Dendritic cell treated with granulocyte-macrophage colony-stimulating factor and Interleukin-4, amounts not matched to agents 40 ng/mL and 50 ng/mL, for 4 days (primary cell): ENCODE results near the gene CCL18.
"Not testable (repeated sequence)": the region's sequence is repeated elsewhere in the genome, so short reads cannot be mapped to it uniquely, and the experiment has no call there.

Experiments used
- H3K27ac Mint-ChIP-seq: one replicate; pipeline ENCODE4 v1.8.0; 2022; ENCODE audit warnings: mild to moderate bottlenecking, mixed read lengths
- H3K27me3 Mint-ChIP-seq: one replicate; pipeline ENCODE4 v1.8.0; 2022; ENCODE audit warnings: mild to moderate bottlenecking, mixed read lengths
- H3K36me3 Mint-ChIP-seq: one replicate; pipeline ENCODE4 v1.8.0; 2022; ENCODE audit warnings: low read depth, mixed read lengths
- H3K4me1 Mint-ChIP-seq: one replicate; pipeline ENCODE4 v1.8.0; 2022; ENCODE audit warnings: low read depth, mixed read lengths
- H3K4me3 Mint-ChIP-seq: one replicate; pipeline ENCODE4 v1.8.0; 2022; ENCODE audit warnings: mild to moderate bottlenecking, moderate library complexity, mixed read lengths
- H3K9me3 Mint-ChIP-seq: one replicate; pipeline ENCODE4 v1.8.0; 2022; ENCODE audit warnings: mixed read lengths
- intact Hi-C: fragments of 100-400 bp; cut with micrococcal nuclease; formaldehyde crosslinking; loops from one replicate; pipeline ENCODE4 v1.15.0; 2022

Gene CCL18

DNA sequence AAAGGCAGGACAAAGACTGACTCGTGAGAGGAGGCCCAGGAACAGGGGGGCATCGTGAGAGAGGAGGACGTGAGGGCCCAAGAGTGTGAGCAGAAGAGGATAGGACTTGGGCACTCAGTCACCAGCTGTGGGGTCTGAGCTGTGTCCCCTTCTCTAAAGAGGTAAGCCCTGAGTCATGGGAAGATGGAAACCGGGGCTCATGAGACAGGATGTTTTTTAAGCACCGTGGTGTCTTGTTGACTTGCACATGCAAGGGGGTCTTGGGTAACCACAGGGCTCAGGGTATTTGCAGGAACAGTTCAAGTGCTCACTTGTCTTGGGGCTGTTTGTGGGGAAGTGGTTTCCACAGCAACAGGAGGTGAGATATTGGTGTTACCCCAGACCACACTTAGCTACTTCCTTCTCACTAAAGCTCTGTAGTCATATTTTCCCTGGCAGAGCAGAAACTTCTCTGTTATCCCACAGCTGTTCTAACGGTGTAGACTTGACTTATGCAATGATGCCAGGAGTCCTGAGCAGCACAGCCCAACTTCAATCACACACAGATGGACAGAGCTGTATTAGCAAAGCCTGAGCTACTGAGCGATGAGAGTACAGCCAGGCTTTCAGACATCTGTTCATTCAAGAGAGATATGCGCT lies 18.5 kb downstream of the CCL18 start:
- peaks cover 49% of the 10 kb centered on the region for H3K4me1 Mint-ChIP-seq
- H3K4me3 Mint-ChIP-seq = peak overlapping the region; percentile 55
- H3K36me3 Mint-ChIP-seq = peaks cover 78% of the 10 kb centered on the region
- intact Hi-C loops, H3K9me3 Mint-ChIP-seq, H3K27me3 Mint-ChIP-seq: not testable (repeated sequence)
- peak overlapping the region; percentile 87 for H3K27ac Mint-ChIP-seq

DNA sequence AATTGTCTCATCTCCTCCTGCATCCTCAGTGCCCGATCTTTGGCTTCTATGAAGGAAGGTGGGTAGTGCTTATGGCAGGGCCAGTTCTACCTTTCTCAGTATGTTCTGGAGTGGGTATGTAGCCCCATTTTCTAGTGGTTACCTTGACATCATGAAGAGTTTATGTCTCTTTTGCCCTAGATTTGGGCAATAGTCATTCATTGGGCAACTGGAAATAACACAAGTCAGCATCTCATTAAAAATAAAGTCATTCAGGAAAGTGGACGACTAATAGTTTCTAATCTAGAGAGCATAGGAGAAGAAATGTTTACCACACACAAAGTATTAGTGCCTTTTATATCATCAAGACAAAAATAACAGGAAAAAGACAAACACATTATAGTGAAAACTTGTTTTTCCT lies 19.6 kb downstream of the CCL18 start:
- intact Hi-C loops, H3K27me3 Mint-ChIP-seq, H3K4me3 Mint-ChIP-seq, H3K9me3 Mint-ChIP-seq: not testable (repeated sequence)
- Mint-ChIP-seq H3K4me1 (peaks cover 58% of the 10 kb centered on the region), H3K36me3 (peaks cover 80% of the 10 kb centered on the region), H3K27ac (peak overlapping the region; percentile 59)

DNA sequence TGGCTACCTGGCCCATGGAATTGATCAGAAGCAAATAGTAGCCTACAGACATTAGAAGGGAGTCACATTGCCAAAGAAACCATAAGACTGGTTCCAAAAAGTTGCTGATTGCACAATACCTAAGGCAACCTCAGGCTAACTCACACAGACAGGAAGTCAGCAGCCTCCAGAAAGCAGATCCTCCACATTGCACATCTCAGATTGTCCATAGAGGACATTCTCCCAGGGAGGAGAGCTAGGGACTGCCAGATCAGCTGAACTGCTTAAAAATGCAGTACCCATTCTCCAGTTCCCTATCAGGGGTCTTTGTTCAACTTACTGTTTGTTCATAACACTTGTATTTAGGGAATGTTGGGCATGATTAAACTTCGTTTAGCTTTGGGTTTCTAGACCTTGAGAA lies 21.7 kb downstream of the CCL18 start:
- Mint-ChIP-seq H3K4me1 (peaks cover 76% of the 10 kb centered on the region), H3K27me3 (no peaks in the 10 kb centered on the region), H3K4me3 (no peak overlapping the region), H3K36me3 (peaks cover 87% of the 10 kb centered on the region), H3K27ac (peak overlapping the region; percentile 72), H3K9me3 (no peaks in the 10 kb centered on the region)
- intact Hi-C loops = no loop called here

DNA sequence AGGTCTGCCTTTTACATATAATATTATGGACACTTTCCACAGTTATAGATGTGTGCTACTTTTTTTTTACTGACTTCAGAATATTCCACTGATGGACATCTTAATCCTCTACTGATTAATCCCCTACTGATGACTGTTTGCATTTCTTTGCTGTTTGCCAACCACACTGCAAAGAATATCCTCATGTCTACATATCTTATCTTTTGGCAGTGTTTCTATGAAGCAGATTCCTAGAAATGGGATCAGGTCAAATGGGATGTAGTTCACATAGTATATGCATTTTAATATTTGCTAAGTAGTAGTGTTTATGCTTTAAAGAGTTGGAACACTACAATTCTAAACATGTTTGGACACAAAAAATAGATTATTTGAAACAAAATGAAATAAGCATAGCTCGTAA lies 22.7 kb downstream of the CCL18 start:
- Mint-ChIP-seq H3K27ac (no peak overlapping the region), H3K9me3 (no peaks in the 10 kb centered on the region), H3K27me3 (no peaks in the 10 kb centered on the region), H3K36me3 (peaks cover 82% of the 10 kb centered on the region), H3K4me3 (no peak overlapping the region), H3K4me1 (peaks cover 72% of the 10 kb centered on the region)
- intact Hi-C loops = no loop called here

DNA sequence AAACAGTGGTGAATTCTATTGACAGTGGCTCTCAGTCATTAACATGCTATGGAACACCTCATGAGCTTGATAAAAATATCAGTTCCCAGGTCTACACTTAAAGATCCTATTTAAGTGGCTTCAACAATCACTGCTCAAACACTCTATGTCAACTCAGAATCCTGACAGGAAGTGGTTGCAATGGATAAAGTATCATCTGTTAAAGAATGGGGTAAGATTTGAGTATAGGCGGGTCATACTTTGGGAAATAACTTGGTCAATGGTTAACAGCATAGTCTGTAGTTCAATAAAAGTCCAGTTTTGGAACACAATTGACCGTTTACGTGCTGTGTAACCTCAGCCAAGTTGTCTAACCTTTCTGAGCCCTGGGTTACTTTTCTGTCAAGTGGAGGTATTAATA lies 23.4 kb downstream of the CCL18 start:
- intact Hi-C loops, H3K27me3 Mint-ChIP-seq, H3K4me3 Mint-ChIP-seq, H3K27ac Mint-ChIP-seq, H3K9me3 Mint-ChIP-seq: not testable (repeated sequence)
- peaks cover 67% of the 10 kb centered on the region for H3K4me1 Mint-ChIP-seq
- peaks cover 78% of the 10 kb centered on the region for H3K36me3 Mint-ChIP-seq

DNA sequence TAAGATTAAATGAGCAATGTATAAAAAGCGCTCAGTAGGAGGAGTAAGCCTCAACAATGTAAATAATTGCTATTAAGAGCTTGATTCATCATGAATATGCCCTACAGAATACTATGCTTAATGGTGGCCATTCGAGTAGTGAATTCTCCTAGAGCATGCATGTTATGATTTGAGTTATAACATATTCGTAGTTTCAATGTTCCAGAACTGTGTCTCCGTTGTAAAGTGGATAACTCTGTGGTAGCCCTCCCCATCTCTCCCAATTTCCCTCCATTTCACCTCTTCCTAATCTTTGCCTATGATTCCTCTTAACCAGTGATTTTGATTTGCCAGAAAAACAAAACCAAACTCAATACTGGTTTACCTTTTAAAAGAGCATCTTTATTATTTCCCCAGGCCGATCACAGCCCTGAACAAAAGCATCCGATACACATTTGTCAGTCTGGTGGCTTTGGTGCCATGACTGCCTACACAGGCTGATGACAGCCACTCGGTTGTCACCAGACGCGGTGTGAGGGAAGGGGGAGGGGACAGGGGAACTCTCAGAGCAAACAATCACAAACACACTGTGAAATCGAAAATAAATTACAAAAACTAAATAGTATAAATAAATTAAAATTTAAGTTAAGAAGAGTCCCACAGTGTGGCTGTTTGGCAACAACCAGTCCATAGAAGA lies 24.0 kb downstream of the CCL18 start:
- peaks cover 62% of the 10 kb centered on the region for H3K4me1 Mint-ChIP-seq
- H3K4me3 Mint-ChIP-seq = peak overlapping the region; percentile 71
- H3K27me3 Mint-ChIP-seq, intact Hi-C loops, H3K9me3 Mint-ChIP-seq: not testable (repeated sequence)
- H3K36me3 Mint-ChIP-seq = peaks cover 74% of the 10 kb centered on the region
- H3K27ac Mint-ChIP-seq = peak overlapping the region; percentile 92

DNA sequence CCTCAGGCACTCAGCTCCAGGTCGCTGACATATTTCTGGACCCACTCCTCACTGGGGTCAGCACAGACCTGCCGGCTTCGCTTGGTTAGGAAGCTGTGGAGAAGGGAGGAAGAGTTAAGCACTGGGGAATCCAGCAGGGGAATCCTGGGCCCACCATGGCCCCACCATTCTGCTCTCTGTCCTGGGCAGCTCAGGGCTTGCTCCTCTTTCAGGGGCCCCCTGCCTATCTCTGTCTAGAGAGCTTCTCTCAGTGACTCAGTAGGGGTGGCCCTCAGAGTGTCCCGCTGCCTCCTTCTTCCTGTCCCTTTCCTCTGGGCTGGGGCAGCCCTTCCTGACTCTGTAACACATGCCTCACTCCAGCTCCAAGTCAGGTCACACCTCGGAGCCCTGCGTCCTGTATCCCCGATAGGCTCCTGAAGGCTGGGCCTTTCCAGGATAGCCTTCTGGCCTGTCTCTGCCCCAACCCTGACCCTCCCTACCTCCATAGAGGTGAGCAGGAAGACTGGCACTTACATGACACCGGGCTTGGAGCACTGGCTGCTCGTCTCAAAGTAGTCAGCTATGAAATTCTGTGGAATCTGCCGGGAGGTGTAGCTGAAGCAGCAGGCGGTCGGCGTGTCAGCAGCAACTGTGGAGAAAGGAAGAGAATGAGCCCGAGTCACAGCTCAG lies 24.7 kb downstream of the CCL18 start:
- H3K27me3 Mint-ChIP-seq = no peaks in the 10 kb centered on the region
- H3K4me3 Mint-ChIP-seq = peak overlapping the region; percentile 71
- H3K4me1 Mint-ChIP-seq = peaks cover 57% of the 10 kb centered on the region
- H3K9me3 Mint-ChIP-seq = no peaks in the 10 kb centered on the region
- peak overlapping the region; percentile 92 for H3K27ac Mint-ChIP-seq
- intact Hi-C loops = no loop called here
- H3K36me3 Mint-ChIP-seq = peaks cover 74% of the 10 kb centered on the region

DNA sequence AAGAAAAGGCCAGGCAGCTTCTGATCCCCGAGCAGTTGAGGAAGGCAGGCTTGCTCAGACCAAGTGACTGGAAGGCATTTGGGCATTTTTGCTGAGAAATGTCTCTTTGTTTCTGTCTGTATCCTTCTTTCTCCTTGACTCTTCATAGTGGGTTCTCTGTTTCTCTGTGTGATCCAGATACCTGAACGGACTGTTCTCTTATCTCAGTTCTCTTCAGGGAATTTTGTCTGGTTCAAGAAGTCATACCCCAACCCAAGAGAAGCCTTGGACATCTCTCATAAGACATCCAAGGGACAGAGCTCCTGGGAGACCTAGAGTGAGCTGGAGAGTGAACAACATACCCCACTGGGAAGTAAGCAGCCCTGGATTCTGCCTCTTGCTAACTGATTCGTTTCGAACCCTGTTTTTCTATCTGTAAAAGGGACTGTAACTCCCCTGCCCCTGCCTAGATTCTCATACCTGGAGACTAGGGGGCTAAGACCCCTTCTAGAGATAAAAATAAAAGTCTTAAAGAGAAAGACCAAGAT lies 25.3 kb downstream of the CCL18 start:
- peak overlapping the region; percentile 71 for H3K4me3 Mint-ChIP-seq
- H3K9me3 Mint-ChIP-seq = no peaks in the 10 kb centered on the region
- intact Hi-C loops = no loop called here
- peak overlapping the region; percentile 92 for H3K27ac Mint-ChIP-seq
- peaks cover 51% of the 10 kb centered on the region for H3K4me1 Mint-ChIP-seq
- peaks cover 70% of the 10 kb centered on the region for H3K36me3 Mint-ChIP-seq
- no peaks in the 10 kb centered on the region for H3K27me3 Mint-ChIP-seq

DNA sequence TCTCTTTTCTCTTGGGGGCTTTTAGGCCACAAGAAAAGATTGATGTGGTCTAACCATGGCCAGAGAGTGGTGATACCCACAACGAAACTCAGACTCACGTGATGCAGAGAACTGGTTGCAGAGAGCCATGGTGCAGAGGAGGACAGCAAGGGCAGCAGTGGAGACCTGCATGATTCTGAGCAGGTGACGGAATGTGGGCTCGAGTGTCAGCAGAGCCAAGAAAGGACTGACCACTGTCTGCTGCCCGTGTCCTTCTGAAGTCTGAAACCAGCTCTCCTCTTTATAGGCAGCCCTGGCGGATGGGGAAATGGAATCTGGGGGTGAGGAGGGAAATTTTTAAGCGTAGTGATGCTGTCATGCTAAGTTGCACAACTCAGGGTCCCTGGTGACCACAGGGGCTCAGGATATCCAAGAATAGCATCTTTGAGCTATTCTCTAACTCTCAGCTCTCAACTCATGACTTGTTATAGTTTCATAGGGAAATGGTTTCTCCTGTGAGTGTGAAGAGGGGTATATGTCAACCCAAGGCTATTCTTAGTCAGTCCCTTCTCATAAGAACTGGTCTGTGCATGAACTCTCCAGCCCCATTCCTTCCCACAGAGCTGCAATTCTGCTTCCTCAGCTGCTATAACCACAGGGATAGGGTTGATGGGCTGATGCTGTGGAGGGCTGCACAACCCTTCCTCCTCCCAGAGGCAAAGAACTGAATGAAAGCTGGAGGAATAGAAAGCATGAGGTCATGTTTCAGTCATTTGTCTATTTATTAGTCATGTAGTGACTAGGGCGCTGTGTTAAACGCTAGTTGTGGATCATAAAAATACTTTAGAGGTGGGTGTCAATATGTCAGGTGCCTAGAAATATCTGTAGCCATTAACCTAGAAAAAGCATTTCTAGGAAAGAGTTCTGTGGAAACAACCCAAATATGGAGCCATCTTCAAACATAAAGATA lies 26.1 kb downstream of the CCL18 start, which contains the start of gene CCL3:
Gene CCL3, minus strand, starts transcription at position 256 of the 949 bp plus-strand sequence. Its CDS starts 85 bp downstream, at position 171.
- peaks cover 45% of the 10 kb centered on the region for H3K4me1 Mint-ChIP-seq
- H3K9me3 Mint-ChIP-seq = no peaks in the 10 kb centered on the region
- intact Hi-C loops = no loop called here
- no peaks in the 10 kb centered on the region for H3K27me3 Mint-ChIP-seq
- H3K36me3 Mint-ChIP-seq = peaks cover 62% of the 10 kb centered on the region
- peak within 1 kb of the TSS; percentile 92 for H3K27ac Mint-ChIP-seq
- H3K4me3 Mint-ChIP-seq = peak within 1 kb of the TSS; percentile 71

DNA sequence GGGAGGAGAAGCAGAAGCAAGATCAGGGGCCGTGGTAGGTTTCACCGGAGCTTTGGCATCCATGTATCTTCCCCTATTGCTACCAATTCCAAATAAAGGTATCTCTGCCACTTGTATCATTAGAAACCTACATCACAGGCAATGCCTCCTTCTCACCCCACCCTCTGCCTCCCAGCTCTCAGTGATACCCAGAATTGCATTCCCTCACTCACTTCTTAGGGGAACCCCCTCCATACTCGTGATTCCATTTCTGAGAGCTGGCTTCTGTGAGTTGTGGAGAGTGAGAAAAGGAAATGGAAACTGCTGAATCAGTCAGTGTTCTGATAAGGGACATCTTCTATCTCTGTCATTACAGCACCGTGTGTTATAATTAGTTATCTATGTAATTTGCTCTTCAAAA lies 28.2 kb downstream of the CCL18 start:
- H3K27ac Mint-ChIP-seq = peak overlapping the region; percentile 70
- H3K4me3 Mint-ChIP-seq = no peak overlapping the region
- H3K9me3 Mint-ChIP-seq = no peaks in the 10 kb centered on the region
- H3K27me3 Mint-ChIP-seq = no peaks in the 10 kb centered on the region
- intact Hi-C loops = no loop called here
- H3K36me3 Mint-ChIP-seq = peaks cover 50% of the 10 kb centered on the region
- H3K4me1 Mint-ChIP-seq = peaks cover 45% of the 10 kb centered on the region

DNA sequence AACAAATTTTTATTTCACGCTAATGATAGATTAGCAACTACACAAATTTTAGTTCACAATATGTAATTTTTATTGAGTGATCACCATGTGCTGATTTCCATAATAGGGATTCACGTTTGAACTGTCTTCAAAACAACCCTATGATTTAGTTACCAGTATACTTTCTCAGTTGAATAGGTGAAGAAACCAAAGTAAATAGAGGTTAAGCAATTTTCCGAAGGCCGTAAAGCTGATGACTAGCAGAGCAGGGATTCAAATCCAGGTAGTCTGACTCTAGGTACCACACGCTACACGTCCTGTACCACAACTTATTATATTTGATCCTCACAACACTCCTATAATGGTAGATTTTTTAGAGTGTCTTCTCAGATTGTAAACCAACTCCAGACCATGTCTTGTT lies 28.6 kb downstream of the CCL18 start:
- H3K27ac Mint-ChIP-seq, H3K27me3 Mint-ChIP-seq, H3K9me3 Mint-ChIP-seq, intact Hi-C loops, H3K4me3 Mint-ChIP-seq: not testable (repeated sequence)
- peaks cover 45% of the 10 kb centered on the region for H3K4me1 Mint-ChIP-seq
- H3K36me3 Mint-ChIP-seq = peaks cover 46% of the 10 kb centered on the region

DNA sequence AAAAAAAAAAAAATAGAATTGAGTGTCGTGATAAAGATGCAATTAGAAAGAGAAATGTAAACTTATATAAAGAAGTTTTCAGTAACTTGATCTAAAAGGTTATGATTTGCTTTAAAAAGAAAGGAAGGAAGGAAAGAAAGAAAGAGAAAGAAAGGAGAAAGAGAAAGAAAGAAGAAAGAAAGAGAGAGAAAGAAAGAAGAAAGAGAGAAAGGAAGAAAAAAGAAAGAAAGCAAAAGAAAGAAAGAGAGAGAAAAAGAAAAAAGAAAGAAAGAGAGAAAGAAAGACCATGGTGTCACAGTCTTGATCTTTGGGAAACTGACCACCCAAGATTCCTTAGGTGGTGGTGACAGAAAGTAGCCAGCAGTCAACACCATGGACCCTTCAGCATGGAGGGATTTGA lies 30.2 kb downstream of the CCL18 start:
- Mint-ChIP-seq H3K4me3 (no peak overlapping the region), H3K27ac (peak overlapping the region; percentile 61), H3K4me1 (peaks cover 43% of the 10 kb centered on the region), H3K9me3 (no peaks in the 10 kb centered on the region), H3K27me3 (no peaks in the 10 kb centered on the region), H3K36me3 (peaks cover 40% of the 10 kb centered on the region)
- intact Hi-C loops = no loop called here

DNA sequence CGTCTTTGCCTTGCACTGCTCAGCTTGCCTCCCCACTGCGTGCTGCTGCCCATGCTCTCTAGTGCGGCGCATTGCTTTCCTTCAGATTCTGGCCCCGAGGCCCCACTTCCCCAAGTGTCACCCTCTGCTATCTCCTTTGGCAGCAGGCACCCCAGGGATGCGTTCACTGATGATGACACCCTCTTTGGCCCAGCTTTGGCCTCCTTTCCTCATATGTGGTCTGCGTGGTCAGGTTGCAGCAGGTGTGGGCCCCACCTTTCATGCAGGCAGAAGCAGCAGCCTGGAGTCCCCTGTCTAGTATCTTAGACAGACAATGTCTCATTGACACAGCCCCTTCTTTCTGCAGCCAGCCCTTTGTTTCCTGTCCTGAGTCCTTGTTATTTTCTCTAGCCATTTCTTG lies 30.7 kb downstream of the CCL18 start:
- no peaks in the 10 kb centered on the region for H3K9me3 Mint-ChIP-seq
- no peak overlapping the region for H3K27ac Mint-ChIP-seq
- H3K4me1 Mint-ChIP-seq = peaks cover 45% of the 10 kb centered on the region
- H3K27me3 Mint-ChIP-seq = no peaks in the 10 kb centered on the region
- intact Hi-C loops = no loop called here
- peaks cover 35% of the 10 kb centered on the region for H3K36me3 Mint-ChIP-seq
- H3K4me3 Mint-ChIP-seq = no peak overlapping the region
